IMR-90 (cell line): Measurements from ENCODE around the gene KRT6B. TPM values are rescaled to one million over a fixed set of nuclear protein-coding genes. Genes with fewer than 3 reads are reported as not detected.

Experiments used
- ATAC-seq: fragments of 200-7000 bp; cut with Tn5 transposase; 2 replicates; pipeline ENCODE4 v1.9.1; 2020; ENCODE audit warnings: low read depth, mild to moderate bottlenecking, moderate library complexity
- BruUV-seq: library from RNA; stranded (reverse); fragments of 400-500 nt; replicated peaks from 2 replicates; lab custom pipeline; 2021; lab: Mats Ljungman, UMichigan
- CTCF ChIA-PET: fragments of 300-600 bp; formaldehyde crosslinking; extraction: SDS; loops from one replicate; lab custom pipeline; 2021; ENCODE audit warnings: antibody characterized with exemption; lab: Yijun Ruan, JAX
- POLR2A ChIA-PET: fragments of 300-600 bp; sonication (Branson Sonifier 250); formaldehyde crosslinking; loops from one replicate; lab custom pipeline; 2022; ENCODE audit warnings: antibody characterized with exemption; ENCODE audit not compliant: unreplicated experiment; lab: Charles Lee
- DNase-seq: peaks from one replicate; pipeline ENCODE4 v3.0.0; 2013
- H2AFZ ChIP-seq: replicated peaks from 2 replicates; pipeline ENCODE3; 2013; ENCODE audit warnings: low read length, mild to moderate bottlenecking; ENCODE audit not compliant: poor library complexity
- H2AK5ac ChIP-seq: 2 replicates; pipeline ENCODE4 v1.6.1; 2013; ENCODE audit warnings: low read depth, low read length, inconsistent platforms
- H2AK9ac ChIP-seq: replicated peaks from 2 replicates; pipeline ENCODE3; 2013; ENCODE audit warnings: mild to moderate bottlenecking, low read depth, low read length, moderate library complexity; ENCODE audit not compliant: poor library complexity
- H2BK120ac ChIP-seq: 2 replicates; pipeline ENCODE4 v1.6.1; 2013; ENCODE audit warnings: low read depth, low read length, inconsistent platforms
- H2BK15ac ChIP-seq: 3 replicates; pipeline ENCODE4 v1.6.1; 2013; ENCODE audit warnings: low read depth, low read length, inconsistent platforms
- H2BK20ac ChIP-seq: 2 replicates; pipeline ENCODE4 v1.6.1; 2013; ENCODE audit warnings: low read depth, mild to moderate bottlenecking, inconsistent platforms, low read length, moderate library complexity
- H2BK5ac ChIP-seq: 2 replicates; pipeline ENCODE4 v1.6.1; 2013; ENCODE audit warnings: mild to moderate bottlenecking, low read depth, low read length, inconsistent platforms; ENCODE audit not compliant: poor library complexity, severe bottlenecking
- H3K14ac ChIP-seq: replicated peaks from 2 replicates; pipeline ENCODE4 v1.6.1; 2013; ENCODE audit warnings: low read depth, low read length, inconsistent platforms
- H3K18ac ChIP-seq: 2 replicates; pipeline ENCODE4 v1.6.1; 2013; ENCODE audit warnings: low read depth, low read length, control low read depth
- H3K23ac ChIP-seq: 2 replicates; pipeline ENCODE4 v1.6.1; 2013; ENCODE audit warnings: low read depth, low read length, inconsistent platforms
- H3K27ac ChIP-seq: 2 replicates; pipeline ENCODE4 v1.5.1; 2013; ENCODE audit warnings: mild to moderate bottlenecking, control low read depth, low read length; ENCODE audit not compliant: insufficient read depth
- H3K27me3 ChIP-seq: 2 replicates; pipeline ENCODE4 v1.6.1; 2013; ENCODE audit warnings: low read length; ENCODE audit not compliant: control insufficient read depth, insufficient read depth
- H3K36me3 ChIP-seq: 2 replicates; pipeline ENCODE4 v1.6.1; 2013; ENCODE audit warnings: low read length, mixed read lengths; ENCODE audit not compliant: control insufficient read depth, insufficient read depth
- H3K4ac ChIP-seq: 2 replicates; pipeline ENCODE4 v1.6.1; 2013; ENCODE audit warnings: low read depth, low read length, inconsistent platforms
- H3K4me1 ChIP-seq: 2 replicates; pipeline ENCODE4 v1.6.1; 2013; ENCODE audit warnings: low read length, mixed read lengths; ENCODE audit not compliant: control insufficient read depth, insufficient read depth
- H3K4me2 ChIP-seq: 2 replicates; pipeline ENCODE4 v1.6.1; 2013; ENCODE audit warnings: low read depth, mild to moderate bottlenecking, control low read depth, low read length, moderate library complexity
- H3K4me3 ChIP-seq: 2 replicates; pipeline ENCODE4 v1.5.1; 2013; ENCODE audit warnings: low read depth, mild to moderate bottlenecking, control low read depth, low read length, moderate library complexity; ENCODE audit not compliant: insufficient read depth
- H3K56ac ChIP-seq: 2 replicates; pipeline ENCODE4 v1.6.1; 2013; ENCODE audit warnings: low read length, inconsistent platforms; ENCODE audit not compliant: insufficient read depth; ENCODE audit errors: extremely low read depth
- H3K79me1 ChIP-seq, 2 experiments: 2 replicates each; pipeline ENCODE4 v1.6.1; 2013; ENCODE audit warnings: low read length in 2 of 2, inconsistent platforms in 1 of 2, low read depth in 1 of 2
- H3K9ac ChIP-seq: 2 replicates; pipeline ENCODE4 v1.6.1; 2013; ENCODE audit warnings: low read depth, low read length, control low read depth
- H3K9me1 ChIP-seq: 2 replicates; pipeline ENCODE4 v1.6.1; 2013; ENCODE audit warnings: low read length, inconsistent platforms; ENCODE audit not compliant: insufficient read depth
- H3K9me3 ChIP-seq: 2 replicates; pipeline ENCODE4 v1.6.1; 2013; ENCODE audit warnings: low read length; ENCODE audit not compliant: control insufficient read depth, insufficient read depth
- H4K20me1 ChIP-seq: 2 replicates; pipeline ENCODE4 v1.6.1; 2013; ENCODE audit warnings: low read length, inconsistent platforms; ENCODE audit not compliant: insufficient read depth
- H4K5ac ChIP-seq: 2 replicates; pipeline ENCODE4 v1.6.1; 2013; ENCODE audit warnings: mild to moderate bottlenecking, low read depth, low read length, control low read depth
- H4K8ac ChIP-seq, 2 experiments: 2 replicates each; pipeline ENCODE4 v1.6.1; 2013; ENCODE audit warnings: low read depth in 2 of 2, low read length in 2 of 2, control low read depth in 1 of 2, inconsistent platforms in 1 of 2
- H4K91ac ChIP-seq: 2 replicates; pipeline ENCODE4 v1.6.1; 2013; ENCODE audit warnings: low read depth, low read length, inconsistent platforms; ENCODE audit not compliant: insufficient read depth
- CEBPB ChIP-seq: IDR thresholded peaks from 2 replicates; pipeline ENCODE4 v1.6.1; 2012; ENCODE audit warnings: low read depth, low read length, improper control_type of control experiment
- FOS ChIP-seq: fragments of 150-350 bp; IDR thresholded peaks from 2 replicates; pipeline ENCODE4 v1.6.1; 2016; ENCODE audit warnings: low read depth, low read length
- NFE2L2 ChIP-seq: fragments of 150-350 bp; IDR thresholded peaks from 2 replicates; pipeline ENCODE4 v1.6.1; 2016; ENCODE audit warnings: low read depth, mild to moderate bottlenecking, low read length
- RAD21 ChIP-seq: IDR thresholded peaks from 2 replicates; pipeline ENCODE4 v1.6.1; 2012; ENCODE audit warnings: low read length, improper control_type of control experiment
- WGBS, 2 experiments: methylation state at CpG; one replicate each; pipeline versions ENCODE4 v1.1.5 to v1.1.7; 2013; ENCODE audit warnings: missing lambda C conversion rate in 2 of 2; ENCODE audit not compliant: insufficient read length in 1 of 2; ENCODE audit errors: extremely low coverage in 2 of 2; 5-methylcytosine and 5-hydroxymethylcytosine counted together
- dilution Hi-C: fragments of 300-500 bp; cut with HindIII; formaldehyde crosslinking; loops from one replicate; pipeline ENCODE4 v1.14.3; 2018; ENCODE audit warnings: low sequenced_read_pairs; ENCODE audit not compliant: unreplicated experiment
- in situ Hi-C: fragments of 300-500 bp; cut with MboI; formaldehyde crosslinking; loops from 3 replicates; pipeline ENCODE4 v1.14.3; 2019; ENCODE audit warnings: low sequenced_read_pairs, inconsistent platforms, mixed read lengths
- intact Hi-C: fragments of 100-400 bp; cut with micrococcal nuclease; formaldehyde crosslinking; loops from 2 replicates; pipeline ENCODE4 v1.10.0; 2022
- polyA plus RNA-seq, 3 experiments: library from polyadenylated mRNA; depleted of rRNA; stranded (reverse); fragments of >200 nt; gene quantifications; 2 replicates each; pipeline ENCODE4 v1.2.3, GENCODE V29; 2012; ENCODE audit warnings: low replicate concordance in 1 of 3
- total RNA-seq: library from RNA; depleted of rRNA; stranded (reverse); fragments of >200 nt; gene quantifications from 2 replicates; pipeline ENCODE4 v1.2.3, GENCODE V29; 2012
- TF ChIP-seq, protein P1 (sequence below): fragments of 150-350 bp; IDR thresholded peaks from 2 replicates; pipeline ENCODE4 v1.6.1; 2016; ENCODE audit warnings: low read depth, mild to moderate bottlenecking, low read length, moderate library complexity, borderline replicate concordance

Gene KRT6B
- total and polyA plus RNA-seq, 2 of the 4 experiments (the other 2 are of a cell fraction): not detected

GRCh38 chr12:52455821-52456220, 3.9 kb upstream of the KRT6B start:
- Histone ChIP-seq H2BK5ac (no peak overlapping the region), H3K36me3 (no peaks in the 10 kb centered on the region), H3K23ac (no peak overlapping the region), H2BK15ac (no peak overlapping the region), H2AK9ac (no peak overlapping the region), H4K8ac (no peak overlapping the region), H3K79me1 (no peaks in the 10 kb centered on the region), H4K5ac (no peak overlapping the region), H3K4me1 (no peaks in the 10 kb centered on the region), H3K27ac (no peak overlapping the region), H4K91ac (no peak overlapping the region), H2AFZ (no peak overlapping the region), H3K4me3 (no peak overlapping the region), H3K27me3 (peaks cover 9% of the 10 kb centered on the region; the same call in 1 of the 2 replicates), H3K56ac (no peak overlapping the region), H2BK20ac (no peak overlapping the region), H4K20me1 (no peaks in the 10 kb centered on the region), H3K9ac (no peak overlapping the region), H3K18ac (no peak overlapping the region), H3K14ac (no peak overlapping the region), H2AK5ac (no peak overlapping the region), H3K4ac (no peak overlapping the region), H3K9me1 (no peaks in the 10 kb centered on the region), H3K4me2 (no peak overlapping the region), H3K9me3 (no peaks in the 10 kb centered on the region), H2BK120ac (no peak overlapping the region)
- ATAC-seq (no peak), DNase-seq (no peak)
- dilution Hi-C loops (no loop called here), intact Hi-C loops (no loop called here), in situ Hi-C loops (no loop called here)
- no TSS peak for BruUV-seq
- no CpG with 5 or more reads among the region's 1 CpG for WGBS, 2 experiments
- CTCF ChIA-PET: no interaction called here
- POLR2A ChIA-PET: no interaction called here
- no peak for TF ChIP-seq RAD21
- TF ChIP-seq NFE2L2: no peak
- TF ChIP-seq, protein P1, sequence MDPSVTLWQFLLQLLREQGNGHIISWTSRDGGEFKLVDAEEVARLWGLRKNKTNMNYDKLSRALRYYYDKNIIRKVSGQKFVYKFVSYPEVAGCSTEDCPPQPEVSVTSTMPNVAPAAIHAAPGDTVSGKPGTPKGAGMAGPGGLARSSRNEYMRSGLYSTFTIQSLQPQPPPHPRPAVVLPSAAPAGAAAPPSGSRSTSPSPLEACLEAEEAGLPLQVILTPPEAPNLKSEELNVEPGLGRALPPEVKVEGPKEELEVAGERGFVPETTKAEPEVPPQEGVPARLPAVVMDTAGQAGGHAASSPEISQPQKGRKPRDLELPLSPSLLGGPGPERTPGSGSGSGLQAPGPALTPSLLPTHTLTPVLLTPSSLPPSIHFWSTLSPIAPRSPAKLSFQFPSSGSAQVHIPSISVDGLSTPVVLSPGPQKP: no peak
- TF ChIP-seq FOS: no peak
- peak; percentile 64 for TF ChIP-seq CEBPB
